Measurements from ENCODE around the gene FAM163B.

FAM163B gene

GRCh38 chr9:133542002-133542401 is 67.2 kb downstream of the FAM163B start:
- Histone ChIP-seq H3K9me3 (ENCODE audit: severe bottlenecking) (no peaks in the 10 kb centered on the region), H3K4me1 (ENCODE audit: insufficient read depth, poor library complexity, severe bottlenecking) (no peaks in the 10 kb centered on the region), H3K27me3 (ENCODE audit: insufficient read depth, poor library complexity, severe bottlenecking) (no peaks in the 10 kb centered on the region), H3K27ac (ENCODE audit: poor library complexity, severe bottlenecking) (no peak overlapping the region), H3K4me3 (ENCODE audit: severe bottlenecking) (no peak overlapping the region), H3K36me3 (ENCODE audit: low read depth) (no peaks in the 10 kb centered on the region)
- ATAC-seq (ENCODE audit: low read depth) = no peak
- no peak for TF ChIP-seq CTCF (IDR thresholded peaks at IDR 0.05; ENCODE audit: poor library complexity, severe bottlenecking)
- no peak for DNase-seq (ENCODE audit: low spot score)

- DNase-seq (ENCODE audit: low spot score) = no peak
Observed at GRCh38 chr9:133540698-133541025, 68.5 kb downstream of the FAM163B start.

GRCh38 chr9:133539991-133540697 is 69.0 kb downstream of the FAM163B start:
- peaks cover 6% of the 10 kb centered on the region for H3K27me3 ChIP-seq (ENCODE audit: insufficient read depth, poor library complexity, severe bottlenecking)
- H3K27ac ChIP-seq (ENCODE audit: poor library complexity, severe bottlenecking) = no peak overlapping the region

More at GRCh38 chr9:133540698-133541025, 68.5 kb downstream of the FAM163B start:
- Histone ChIP-seq H3K36me3 (ENCODE audit: low read depth) (no peaks in the 10 kb centered on the region), H3K27me3 (ENCODE audit: insufficient read depth, poor library complexity, severe bottlenecking) (peaks cover 2% of the 10 kb centered on the region), H3K27ac (ENCODE audit: poor library complexity, severe bottlenecking) (no peak overlapping the region), H3K4me3 (ENCODE audit: severe bottlenecking) (no peak overlapping the region), H3K9me3 (ENCODE audit: severe bottlenecking) (no peaks in the 10 kb centered on the region), H3K4me1 (ENCODE audit: insufficient read depth, poor library complexity, severe bottlenecking) (no peaks in the 10 kb centered on the region)
- no peak for TF ChIP-seq CTCF (IDR thresholded peaks at IDR 0.05; ENCODE audit: poor library complexity, severe bottlenecking)
- ATAC-seq (ENCODE audit: low read depth) = no peak

GRCh38 chr9:133538851-133539833 is 70.0 kb downstream of the FAM163B start:
- Histone ChIP-seq H3K36me3 (ENCODE audit: low read depth) (no peaks in the 10 kb centered on the region), H3K27ac (ENCODE audit: poor library complexity, severe bottlenecking) (no peak overlapping the region), H3K9me3 (ENCODE audit: severe bottlenecking) (no peaks in the 10 kb centered on the region), H3K27me3 (ENCODE audit: insufficient read depth, poor library complexity, severe bottlenecking) (peaks cover 16% of the 10 kb centered on the region), H3K4me3 (ENCODE audit: severe bottlenecking) (no peak overlapping the region), H3K4me1 (ENCODE audit: insufficient read depth, poor library complexity, severe bottlenecking) (no peaks in the 10 kb centered on the region)
- ATAC-seq (ENCODE audit: low read depth) (no peak), DNase-seq (ENCODE audit: low spot score) (no peak)
- no peak for TF ChIP-seq CTCF (IDR thresholded peaks at IDR 0.05; ENCODE audit: poor library complexity, severe bottlenecking)

More at GRCh38 chr9:133539991-133540697, 69.0 kb downstream of the FAM163B start:
- Histone ChIP-seq H3K9me3 (ENCODE audit: severe bottlenecking) (no peaks in the 10 kb centered on the region), H3K36me3 (ENCODE audit: low read depth) (no peaks in the 10 kb centered on the region), H3K4me1 (ENCODE audit: insufficient read depth, poor library complexity, severe bottlenecking) (no peaks in the 10 kb centered on the region), H3K4me3 (ENCODE audit: severe bottlenecking) (no peak overlapping the region)
- no peak for TF ChIP-seq CTCF (IDR thresholded peaks at IDR 0.05; ENCODE audit: poor library complexity, severe bottlenecking)
- DNase-seq (ENCODE audit: low spot score) (no peak), ATAC-seq (ENCODE audit: low read depth) (no peak)

All from RWPE2 (cell line).